Esophagus muscularis mucosa (tissue), 4 donors: ENCODE results near the gene DCLK3. TPM values are rescaled to one million over a fixed set of nuclear protein-coding genes. Genes with fewer than 3 reads are reported as not detected.

ENCODE experiments used
- DNase-seq: peaks from one replicate; pipeline ENCODE4 v3.0.0-alpha.2; 2017; ENCODE audit errors: extremely low spot score
- H3K27ac ChIP-seq, 4 donors: fragments of 200-600 bp; sonication (generic); replicated peaks in 1 of 4; 1 replicate in 3 of 4; 2 replicates in 1 of 4; pipeline ENCODE4 v1.5.1; 2016 to 2019; ENCODE audit warnings: mild to moderate bottlenecking in 1 of 4
- H3K27me3 ChIP-seq, 4 donors: fragments of 200-600 bp; sonication (generic); one replicate each; pipeline versions ENCODE4 v1.5.1 to v1.6.0; 2016 to 2019
- H3K36me3 ChIP-seq, 4 donors: fragments of 200-600 bp; sonication (generic); one replicate each; pipeline ENCODE4 v1.5.1; 2016 to 2019
- H3K4me1 ChIP-seq, 4 donors: fragments of 200-600 bp; sonication (generic); one replicate each; pipeline ENCODE4 v1.5.1; 2016 to 2019
- H3K4me3 ChIP-seq, 4 donors: fragments of 200-600 bp; sonication (generic); 1 replicate in 2 of 4; 2 replicates in 2 of 4; pipeline ENCODE4 v1.5.1; 2016 to 2019; ENCODE audit warnings: mild to moderate bottlenecking in 4 of 4, moderate library complexity in 1 of 4
- H3K9me3 ChIP-seq, 4 donors: fragments of 200-600 bp; sonication (generic); 1 replicate in 3 of 4; 2 replicates in 1 of 4; pipeline ENCODE4 v1.5.1; 2016 to 2019
- CTCF ChIP-seq, 3 experiments: fragments of 200-600 bp in 2 of 3; fragments of 450-650 bp in 1 of 3; sonication (generic) in 2 of 3; IDR thresholded peaks; one replicate each; pipeline ENCODE4 v1.5.1; 2017 to 2019; ENCODE audit warnings: antibody characterized with exemption in 3 of 3, mild to moderate bottlenecking in 2 of 3, moderate library complexity in 1 of 3
- EP300 ChIP-seq: sonication (generic); formaldehyde crosslinking; IDR thresholded peaks from one replicate; pipeline ENCODE4 v1.6.1; 2017; ENCODE audit warnings: antibody characterized with exemption
- POLR2A ChIP-seq: fragments of 450-650 bp; IDR thresholded peaks from one replicate; pipeline ENCODE4 v1.6.1; 2017; ENCODE audit warnings: antibody characterized with exemption, moderate library complexity, mild to moderate bottlenecking, low read depth
- POLR2AphosphoS5 ChIP-seq, 2 donors: sonication (generic); formaldehyde crosslinking; IDR thresholded peaks; one replicate each; pipeline ENCODE4 v1.6.1; 2017; ENCODE audit warnings: antibody characterized with exemption in 2 of 2
- WGBS: methylation state at CpG from one replicate; pipeline ENCODE4 v1.1.5; 2018; 5-methylcytosine and 5-hydroxymethylcytosine counted together
- intact Hi-C: fragments of 100-400 bp; cut with DNase I; formaldehyde crosslinking; loops from one replicate; pipeline ENCODE4 v1.15.1; 2023
- total RNA-seq, 4 donors: library from RNA; depleted of rRNA; stranded (reverse); fragments of >200 nt; gene quantifications; one replicate each; pipeline versions ENCODE4 v1.1.0 to v1.2.1, GENCODE V29; 2016

DCLK3 gene
- total RNA-seq, 4 donors from 2014 or later = under 0.01 to 0.33 (median 0.21) TPM

DNA sequence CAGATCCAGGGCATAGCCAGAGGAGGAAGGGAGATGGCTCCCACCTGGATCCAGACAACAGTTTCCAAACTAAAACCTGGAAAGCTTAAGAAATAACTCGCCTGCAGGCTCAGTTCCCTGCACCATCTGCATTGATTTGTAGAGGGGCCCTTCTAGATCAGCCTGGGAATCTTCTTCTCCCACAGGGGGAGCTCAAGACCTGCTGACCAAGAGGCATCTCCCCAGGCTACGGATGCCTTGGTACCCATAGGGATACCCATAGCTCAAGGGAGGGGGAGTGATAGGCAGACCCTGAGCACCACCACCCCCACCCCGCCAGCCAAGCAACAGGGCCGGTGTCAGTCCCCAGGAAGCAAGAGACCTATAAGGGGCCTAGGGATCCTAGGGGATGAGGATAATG lies 28.0 kb upstream of the DCLK3 start:
- TF ChIP-seq EP300 (no peak), POLR2AphosphoS5 (IDR thresholded peaks at IDR 0.05) (no peak)
- no peak overlapping the region for H3K27ac ChIP-seq
- WGBS = 51% methylated on average over 2 of the region's 4 CpGs
- no peaks in the 10 kb centered on the region for H3K36me3 ChIP-seq
- no peaks in the 10 kb centered on the region for H3K27me3 ChIP-seq
- intact Hi-C loops = no loop called here
- DNase-seq = peak; percentile 45
- H3K4me3 ChIP-seq = no peak overlapping the region
- no peaks in the 10 kb centered on the region for H3K9me3 ChIP-seq
- no peaks in the 10 kb centered on the region for H3K4me1 ChIP-seq

GRCh38 chr3:36790765-36791164 lies 26.4 kb upstream of the DCLK3 start:
- intact Hi-C loops = no loop called here
- Histone ChIP-seq H3K27me3 (no peaks in the 10 kb centered on the region), H3K27ac (no peak overlapping the region), H3K9me3 (no peaks in the 10 kb centered on the region), H3K36me3 (no peaks in the 10 kb centered on the region), H3K4me3 (no peak overlapping the region), H3K4me1 (no peaks in the 10 kb centered on the region)
- WGBS = 69% methylated on average over 5 of the region's 6 CpGs
- TF ChIP-seq POLR2AphosphoS5 (IDR thresholded peaks at IDR 0.05) = no peak
- no peak for TF ChIP-seq EP300
- TF ChIP-seq POLR2A = no peak
- no peak for TF ChIP-seq CTCF (IDR thresholded peaks at IDR 0.05)
- DNase-seq = peak; percentile 62

DNA sequence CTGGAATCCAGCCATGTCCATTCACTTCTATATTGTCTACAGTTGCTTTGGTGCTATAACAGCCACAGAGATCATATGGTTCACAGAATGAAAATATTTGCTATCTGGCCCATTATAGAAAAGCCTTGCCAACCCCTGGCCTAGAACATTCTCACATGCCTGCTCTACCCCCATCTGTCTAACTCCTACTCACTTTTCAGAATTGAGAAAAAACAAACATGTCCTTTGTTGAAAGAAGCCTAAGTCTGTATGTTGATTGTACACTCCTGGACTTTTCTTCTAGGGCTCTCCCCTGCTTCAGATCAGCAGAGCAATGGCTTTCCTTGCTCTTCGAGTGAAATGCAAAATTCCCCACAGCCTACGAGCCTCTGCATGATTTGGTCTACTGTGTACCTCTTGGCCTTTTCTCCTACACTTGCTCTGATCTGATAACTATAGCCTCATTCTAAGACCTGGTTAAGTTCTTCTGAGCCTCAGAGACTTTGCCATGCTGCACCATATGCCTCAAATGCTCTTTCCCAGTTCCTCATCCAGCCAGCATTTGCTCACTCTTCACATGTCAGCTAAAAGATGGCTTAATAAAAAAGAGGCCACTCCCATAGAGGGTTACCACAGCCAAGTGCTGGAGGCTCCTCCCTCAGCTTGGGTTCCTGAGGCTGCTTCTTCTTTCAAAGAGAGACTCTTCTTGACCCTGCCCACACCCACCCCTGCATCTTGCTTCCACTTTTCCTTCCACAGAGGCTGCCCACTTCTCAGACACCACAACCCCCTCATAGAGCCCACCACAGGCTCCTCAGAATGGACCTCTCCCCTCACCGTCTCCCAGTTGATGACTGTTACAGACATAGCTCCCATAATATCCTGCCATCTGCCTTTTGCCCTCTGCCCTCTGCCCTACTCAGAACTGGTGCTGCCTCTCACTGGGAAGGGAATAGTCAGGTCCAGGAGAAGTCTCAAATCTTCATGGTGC lies 22.9 kb upstream of the DCLK3 start:
- intact Hi-C loops = no loop called here
- 62% methylated on average over 3 of the region's 3 CpGs for WGBS
- Histone ChIP-seq H3K27ac (no peak overlapping the region), H3K4me1 (peaks cover 0 to 4% (median 0%) of the 10 kb centered on the region in 4 donors), H3K27me3 (no peaks in the 10 kb centered on the region), H3K4me3 (no peak overlapping the region), H3K36me3 (no peaks in the 10 kb centered on the region), H3K9me3 (no peaks in the 10 kb centered on the region)
- TF ChIP-seq POLR2A (no peak), POLR2AphosphoS5 (IDR thresholded peaks at IDR 0.05) (no peak), EP300 (no peak), CTCF (IDR thresholded peaks at IDR 0.05) (no peak)
- peak; percentile 90 for DNase-seq

DNA sequence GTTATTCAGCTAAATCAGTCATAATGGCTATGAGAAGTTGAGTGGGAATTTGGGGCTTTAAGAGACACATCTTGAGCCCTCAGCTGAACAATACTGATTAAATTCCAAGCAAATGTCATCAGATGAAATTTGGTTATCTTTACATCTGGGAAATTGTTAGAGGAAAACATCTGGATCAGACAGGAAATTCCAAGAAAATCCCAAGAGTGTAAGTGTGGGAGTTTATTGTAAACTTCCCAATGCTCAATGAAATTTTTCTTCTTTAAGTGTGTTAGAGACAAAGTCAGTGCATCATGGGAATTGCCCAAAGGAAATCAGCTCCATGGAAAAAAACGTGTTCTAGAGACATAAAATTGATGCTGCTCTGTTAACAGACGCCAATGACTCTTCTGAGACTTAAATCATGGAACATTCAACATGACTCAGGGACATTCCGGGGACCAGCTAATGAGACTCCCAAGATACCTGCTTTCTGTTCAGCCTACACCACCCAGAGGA lies 19.8 kb upstream of the DCLK3 start:
- Histone ChIP-seq H3K27me3 (no peaks in the 10 kb centered on the region), H3K9me3 (no peaks in the 10 kb centered on the region), H3K4me1 (peaks cover 0 to 4% (median 0%) of the 10 kb centered on the region in 4 donors), H3K27ac (no peak overlapping the region), H3K36me3 (no peaks in the 10 kb centered on the region), H3K4me3 (no peak overlapping the region)
- no peak for TF ChIP-seq CTCF (IDR thresholded peaks at IDR 0.05)
- no peak for TF ChIP-seq POLR2A
- no peak for TF ChIP-seq POLR2AphosphoS5 (IDR thresholded peaks at IDR 0.05)
- no peak for TF ChIP-seq EP300
- intact Hi-C loops = no loop called here
- DNase-seq = peak; percentile 37
- whole genome bisulfite sequencing = 69% methylated on average over 3 of the region's 3 CpGs

- intact Hi-C loops = no loop called here
These were observed 13.3 kb upstream of the DCLK3 start for GRCh38 chr3:36777424-36778218.

More at GRCh38 chr3:36777424-36778218, 13.3 kb upstream of the DCLK3 start:
- Histone ChIP-seq H3K9me3 (no peaks in the 10 kb centered on the region), H3K36me3 (no peaks in the 10 kb centered on the region), H3K27ac (no peak overlapping the region), H3K4me3 (no peak overlapping the region), H3K4me1 (no peaks in the 10 kb centered on the region), H3K27me3 (no peaks in the 10 kb centered on the region)
- no peak for DNase-seq
- WGBS = 84% methylated on average over 2 of the region's 2 CpGs
- no peak for TF ChIP-seq POLR2AphosphoS5 (IDR thresholded peaks at IDR 0.05)
- no peak for TF ChIP-seq CTCF (IDR thresholded peaks at IDR 0.05)
- no peak for TF ChIP-seq EP300
- TF ChIP-seq POLR2A = no peak
